HepG2 (cell line): ENCODE results near the gene KIF9. TPM values are rescaled to one million over a fixed set of nuclear protein-coding genes. Genes with fewer than 3 reads are reported as not detected.

Experiments
- ATAC-seq: fragments of 200-7000 bp; cut with Tn5 transposase; 3 replicates; pipeline ENCODE4 v1.9.1; 2020; ENCODE audit warnings: mild to moderate bottlenecking, moderate library complexity
- BruUV-seq: library from RNA; stranded (reverse); fragments of 400-500 nt; replicated peaks from 2 replicates; lab custom pipeline; 2021; lab: Mats Ljungman, UMichigan
- CTCF ChIA-PET: fragments of 300-600 bp; formaldehyde crosslinking; extraction: SDS; loops from one replicate; lab custom pipeline; 2021; ENCODE audit warnings: low total read pairs, inconsistent platforms, low intra/inter-chr PET ratio; lab: Yijun Ruan, JAX
- POLR2A ChIA-PET: fragments of 350-600 bp; sonication (Branson Sonifier 250); formaldehyde crosslinking; loops from one replicate; lab custom pipeline; 2020; ENCODE audit warnings: antibody characterized with exemption, inconsistent platforms; lab: Yijun Ruan, JAX
- DNase-seq: peaks from one replicate; pipeline ENCODE4 v3.0.0-alpha.2; 2015; ENCODE audit warnings: low spot score
- FAIRE-seq: peaks from 3 replicates; lab custom pipeline; 2011; peaks lifted over from hg19 to GRCh38; lab: Jason Lieb, UNC
- H2AFZ ChIP-seq: one replicate; pipeline ENCODE4 v1.6.1; 2011; ENCODE audit warnings: low read length, inconsistent platforms
- H3K27ac ChIP-seq: fragments of 300-600 bp; 3 replicates; pipeline ENCODE4 v1.8.0; 2011; ENCODE audit warnings: mixed run types, mild to moderate bottlenecking, mixed read lengths, low read length, inconsistent platforms; ENCODE audit not compliant: insufficient read depth; ENCODE audit errors: extremely low read length
- H3K27me3 ChIP-seq, 2 experiments: fragments of 200-600 bp in 1 of 2; 2 replicates in 1 of 2; 3 replicates in 1 of 2; pipeline versions ENCODE4 v1.6.0 to v1.8.0; 2011; ENCODE audit warnings: low read length in 2 of 2, mild to moderate bottlenecking in 2 of 2, moderate library complexity in 2 of 2, inconsistent platforms in 1 of 2; ENCODE audit not compliant: insufficient read depth in 2 of 2, control insufficient read depth in 1 of 2
- H3K36me3 ChIP-seq, 2 experiments: fragments of 200-600 bp in 1 of 2; replicated peaks in 1 of 2; 2 replicates in 1 of 2; 3 replicates in 1 of 2; pipeline versions ENCODE4 v1.5.1 to v1.8.0; 2011; ENCODE audit warnings: low read length in 2 of 2, inconsistent platforms in 1 of 2; ENCODE audit not compliant: insufficient read depth in 2 of 2, control insufficient read depth in 1 of 2
- H3K4me1 ChIP-seq: 2 replicates; pipeline ENCODE4 v1.5.1; 2012; ENCODE audit warnings: low read length, inconsistent platforms; ENCODE audit not compliant: insufficient read depth
- H3K4me2 ChIP-seq: 2 replicates; pipeline ENCODE4 v1.6.0; 2011; ENCODE audit warnings: low read depth, low read length, inconsistent platforms
- H3K4me3 ChIP-seq, 3 experiments: fragments of 200-600 bp in 1 of 3; sonication (generic), shearing (Covaris generic) in 1 of 3; replicated peaks in 1 of 3; 2 replicates each; pipeline ENCODE4 v1.5.1; 2011 to 2016; ENCODE audit warnings: low read length in 3 of 3, inconsistent platforms in 2 of 3, low read depth in 2 of 3, mild to moderate bottlenecking in 2 of 3, control low read depth in 1 of 3, mixed read lengths in 1 of 3; ENCODE audit not compliant: insufficient read depth in 1 of 3
- H3K79me2 ChIP-seq: one replicate; pipeline ENCODE4 v1.6.1; 2011; ENCODE audit warnings: low read length, inconsistent platforms; ENCODE audit not compliant: insufficient read depth
- H3K9ac ChIP-seq: 2 replicates; pipeline ENCODE4 v1.6.0; 2011; ENCODE audit warnings: mild to moderate bottlenecking, low read depth, low read length, inconsistent platforms; ENCODE audit not compliant: insufficient read depth
- H3K9me3 ChIP-seq: 2 replicates; pipeline ENCODE4 v1.5.1; 2012; ENCODE audit warnings: mild to moderate bottlenecking, low read length
- H4K20me1 ChIP-seq: 2 replicates; pipeline ENCODE4 v1.6.0; 2011; ENCODE audit warnings: inconsistent platforms, mild to moderate bottlenecking, low read length, moderate library complexity; ENCODE audit not compliant: insufficient read depth
- SIX1 ChIP-seq: sonication (generic); formaldehyde crosslinking; IDR thresholded peaks from 2 replicates; pipeline ENCODE4 v1.4.0; 2020; ENCODE audit warnings: missing genetic modification reagents, borderline replicate concordance
- TCF12 ChIP-seq, 2 experiments: fragments of 450-650 bp in 1 of 2; sonication (generic) in 1 of 2; formaldehyde crosslinking in 1 of 2; IDR thresholded peaks; 2 replicates each; pipeline versions ENCODE4 v1.6.1 to v1.8.0; 2017 to 2022; ENCODE audit warnings: antibody characterized with exemption in 1 of 2, mild to moderate bottlenecking in 1 of 2, missing genetic modification reagents in 1 of 2, moderate library complexity in 1 of 2
- ZNF124 ChIP-seq: sonication (generic); formaldehyde crosslinking; IDR thresholded peaks from 2 replicates; pipeline ENCODE4 v1.4.0; 2020; ENCODE audit warnings: missing genetic modification reagents
- ZNF230 ChIP-seq: sonication (generic); formaldehyde crosslinking; IDR thresholded peaks from 2 replicates; pipeline ENCODE4 v1.4.0; 2020; ENCODE audit warnings: mild to moderate bottlenecking, missing genetic modification reagents
- ZNF263 ChIP-seq: sonication (generic); formaldehyde crosslinking; IDR thresholded peaks from 2 replicates; pipeline ENCODE4 v1.4.0; 2020; ENCODE audit warnings: missing genetic modification reagents
- ZSCAN25 ChIP-seq: sonication (generic); formaldehyde crosslinking; IDR thresholded peaks from 2 replicates; pipeline ENCODE4 v1.8.0; 2022; ENCODE audit warnings: mild to moderate bottlenecking, missing genetic modification reagents
- WGBS: methylation state at CpG from one replicate; pipeline ENCODE4 v1.1.6; 2017; ENCODE audit warnings: low lambda C conversion rate; 5-methylcytosine and 5-hydroxymethylcytosine counted together
- in situ Hi-C: cut with HindIII; loops from 2 replicates; pipeline ENCODE4 v1.10.0; 2017; ENCODE audit warnings: low pct_unique_long_range_greater_than_20kb; ENCODE audit not compliant: extremely low pct_ligation_motif_present
- intact Hi-C: fragments of 100-400 bp; cut with micrococcal nuclease; formaldehyde crosslinking; loops from one replicate; pipeline ENCODE4 v1.10.0; 2022; ENCODE audit not compliant: unreplicated experiment
- polyA plus RNA-seq, 8 experiments: library from polyadenylated mRNA; depleted of rRNA in 3 of 8; stranded (reverse) in 7 of 8; unstranded in 1 of 8; fragments of >200 nt; fragmentation: Illumina TruSeq in 4 of 8; extraction: Trizol in 4 of 8; gene quantifications; 2 replicates each; pipeline versions ENCODE4 v1.2.1 to v1.2.3, GENCODE V29; 2011 to 2016; ENCODE audit warnings: low read depth in 4 of 8, missing spikeins in 1 of 8, mixed read lengths in 1 of 8; ENCODE audit not compliant: insufficient read depth in 1 of 8
- total RNA-seq, 5 experiments: library from RNA; depleted of rRNA; stranded (reverse); fragments of >200 nt; fragmentation: Illumina TruSeq; extraction: Trizol; gene quantifications; 2 replicates each; pipeline ENCODE4 v1.2.3, GENCODE V29; 2016; ENCODE audit warnings: low read depth in 1 of 5
- TF ChIP-seq, protein P1 (sequence below): sonication (generic); formaldehyde crosslinking; IDR thresholded peaks from 2 replicates; pipeline ENCODE4 v1.5.1; 2020; ENCODE audit warnings: missing genetic modification reagents, mild to moderate bottlenecking, borderline replicate concordance

The KIF9 gene
- total and polyA plus RNA-seq, 2 of the 13 experiments (the other 11 are each of a cell fraction or from before 2014, with no cell fraction given), result 5.1 to 16.9 TPM

DNA sequence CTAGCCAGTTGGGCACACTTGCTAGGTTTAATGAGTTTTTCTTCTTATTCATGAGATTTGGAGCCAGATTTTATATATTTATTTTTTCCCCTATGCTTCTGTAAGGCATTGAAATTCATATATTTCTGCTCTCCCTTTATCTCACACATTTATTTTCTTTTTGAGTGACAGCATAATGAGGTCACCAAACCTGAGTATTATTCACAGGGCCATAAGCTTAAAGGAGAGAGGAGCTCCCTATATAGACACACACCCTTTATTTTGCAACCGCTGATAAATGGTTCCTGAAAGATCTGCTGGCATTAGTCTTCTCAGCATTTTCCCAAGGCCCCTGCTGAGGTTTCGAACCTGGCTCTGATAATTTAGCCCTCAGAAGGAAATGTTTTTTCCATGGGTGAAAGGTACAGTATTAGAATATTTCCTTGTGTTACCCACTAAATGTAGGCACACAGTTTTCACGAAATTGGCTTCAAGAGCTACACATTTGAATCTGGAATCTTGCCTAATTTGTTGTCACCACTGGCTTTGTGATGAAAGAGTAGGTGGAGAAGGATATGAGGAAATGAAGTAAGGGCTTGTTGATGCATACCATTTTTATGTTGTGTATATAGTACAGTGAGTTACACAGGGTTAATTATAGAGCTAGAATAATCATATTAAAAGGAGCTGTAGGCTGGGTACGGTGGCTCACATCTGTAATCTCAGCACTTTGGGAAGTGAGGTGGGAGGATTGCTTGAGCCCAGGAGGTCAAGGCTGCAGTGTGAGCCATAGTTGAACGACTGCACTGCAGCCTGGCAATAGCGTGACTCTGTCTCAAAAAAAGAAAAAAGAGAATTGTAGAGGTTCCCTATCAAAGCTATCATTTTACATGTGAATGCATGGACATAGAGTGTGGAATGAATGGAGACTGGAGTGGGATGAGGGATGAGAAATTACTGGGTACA, 6.6 kb upstream of the KIF9 start:
- intact Hi-C loops, result no loop called here
- TF ChIP-seq ZNF230 (CRISPR knock-in tag) (no peak), SIX1 (CRISPR knock-in tag) (no peak), ZSCAN25 (CRISPR knock-in tag) (no peak), TCF12 (IDR thresholded peaks at IDR 0.05) (no peak), TCF12 (CRISPR knock-in tag; IDR thresholded peaks at IDR 0.05) (no peak), ZNF263 (CRISPR knock-in tag) (no peak), ZNF124 (CRISPR knock-in tag) (no peak)
- TF ChIP-seq, protein P1, sequence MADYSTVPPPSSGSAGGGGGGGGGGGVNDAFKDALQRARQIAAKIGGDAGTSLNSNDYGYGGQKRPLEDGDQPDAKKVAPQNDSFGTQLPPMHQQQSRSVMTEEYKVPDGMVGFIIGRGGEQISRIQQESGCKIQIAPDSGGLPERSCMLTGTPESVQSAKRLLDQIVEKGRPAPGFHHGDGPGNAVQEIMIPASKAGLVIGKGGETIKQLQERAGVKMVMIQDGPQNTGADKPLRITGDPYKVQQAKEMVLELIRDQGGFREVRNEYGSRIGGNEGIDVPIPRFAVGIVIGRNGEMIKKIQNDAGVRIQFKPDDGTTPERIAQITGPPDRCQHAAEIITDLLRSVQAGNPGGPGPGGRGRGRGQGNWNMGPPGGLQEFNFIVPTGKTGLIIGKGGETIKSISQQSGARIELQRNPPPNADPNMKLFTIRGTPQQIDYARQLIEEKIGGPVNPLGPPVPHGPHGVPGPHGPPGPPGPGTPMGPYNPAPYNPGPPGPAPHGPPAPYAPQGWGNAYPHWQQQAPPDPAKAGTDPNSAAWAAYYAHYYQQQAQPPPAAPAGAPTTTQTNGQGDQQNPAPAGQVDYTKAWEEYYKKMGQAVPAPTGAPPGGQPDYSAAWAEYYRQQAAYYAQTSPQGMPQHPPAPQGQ (CRISPR knock-in tag), result no peak
- TF ChIP-seq, all 625 proteins: peak for 0
- Histone ChIP-seq H3K4me1 (peaks cover 23% of the 10 kb centered on the region), H3K27me3 (no peaks in the 10 kb centered on the region), H3K4me3 (no peak overlapping the region), H3K79me2 (peaks cover 54% of the 10 kb centered on the region), H3K4me2 (no peak overlapping the region), H3K9me3 (no peaks in the 10 kb centered on the region), H2AFZ (no peak overlapping the region), H4K20me1 (no peaks in the 10 kb centered on the region; the same call in 1 of the 2 replicates), H3K27ac (no peak overlapping the region), H3K9ac (no peak overlapping the region), H3K36me3 (peaks cover 0 to 22% of the 10 kb centered on the region in 2 experiments; a peak in 4 of 5 replicates)
- FAIRE-seq, result no peak
- POLR2A ChIA-PET, result no interaction called here
- no peak for DNase-seq
- ATAC-seq, result no peak
- CTCF ChIA-PET, result no interaction called here
- 72% methylated on average over 6 of the region's 6 CpGs for WGBS
- in situ Hi-C loops, result no loop called here
- no TSS peak for BruUV-seq
